Neural progenitor cell (in vitro differentiated cells): Measurements from ENCODE around the gene GNB5. TPM values are rescaled to one million over a fixed set of nuclear protein-coding genes. Genes with fewer than 3 reads are reported as not detected.

Source experiments
- DNase-seq: peaks from one replicate; pipeline ENCODE4 v3.0.0-alpha.2; 2016; ENCODE audit warnings: low spot score
- H2AFZ ChIP-seq: fragments of 200-600 bp; sonication (generic); replicated peaks from 2 replicates; pipeline ENCODE4 v1.6.1; 2016; ENCODE audit warnings: antibody characterized with exemption
- H3F3A ChIP-seq: fragments of 200-600 bp; sonication (generic); 2 replicates; pipeline ENCODE4 v1.6.1; 2016; ENCODE audit warnings: antibody characterized with exemption, low read depth
- H3K27ac ChIP-seq: fragments of 200-600 bp; sonication (generic); 2 replicates; pipeline ENCODE4 v1.5.1; 2016; ENCODE audit warnings: mild to moderate bottlenecking
- H3K27me3 ChIP-seq: fragments of 200-600 bp; sonication (generic); 2 replicates; pipeline ENCODE4 v1.6.1; 2016; ENCODE audit warnings: mild to moderate bottlenecking, moderate library complexity
- H3K36me3 ChIP-seq: fragments of 200-600 bp; sonication (generic); 2 replicates; pipeline ENCODE4 v1.5.1; 2016
- H3K4me1 ChIP-seq: fragments of 200-600 bp; sonication (generic); 2 replicates; pipeline ENCODE4 v1.6.1; 2016; ENCODE audit warnings: mixed run types
- H3K4me2 ChIP-seq: fragments of 200-600 bp; sonication (generic); 2 replicates; pipeline ENCODE4 v1.6.1; 2016
- H3K4me3 ChIP-seq: fragments of 200-600 bp; sonication (generic); 2 replicates; pipeline ENCODE4 v1.5.1; 2016
- H3K79me2 ChIP-seq: fragments of 200-600 bp; sonication (generic); 2 replicates; pipeline ENCODE4 v1.6.1; 2016; ENCODE audit warnings: low read depth
- H3K9ac ChIP-seq: fragments of 200-600 bp; sonication (generic); 2 replicates; pipeline ENCODE4 v1.6.1; 2016
- H3K9me3 ChIP-seq: fragments of 200-600 bp; sonication (generic); 2 replicates; pipeline ENCODE4 v1.5.1; 2016; ENCODE audit warnings: low read depth
- H4K20me1 ChIP-seq: fragments of 200-600 bp; sonication (generic); 2 replicates; pipeline ENCODE4 v1.6.1; 2016; ENCODE audit warnings: low read depth
- H3K27ac Mint-ChIP-seq: 3 replicates; pipeline ENCODE4 v1.8.0; 2021; ENCODE audit warnings: mixed read lengths
- H3K27me3 Mint-ChIP-seq: 2 replicates; pipeline ENCODE4 v1.8.0; 2022; ENCODE audit warnings: low read depth, mild to moderate bottlenecking, inconsistent platforms, moderate library complexity, mixed read lengths; ENCODE audit not compliant: insufficient read depth
- H3K36me3 Mint-ChIP-seq: 3 replicates; pipeline ENCODE4 v1.8.0; 2021; ENCODE audit warnings: mixed read lengths
- H3K4me1 Mint-ChIP-seq: 3 replicates; pipeline ENCODE4 v1.8.0; 2021; ENCODE audit warnings: mixed read lengths
- H3K4me3 Mint-ChIP-seq: 3 replicates; pipeline ENCODE4 v1.8.0; 2021; ENCODE audit warnings: mild to moderate bottlenecking, moderate library complexity, mixed read lengths
- H3K9me3 Mint-ChIP-seq: 3 replicates; pipeline ENCODE4 v1.8.0; 2020; ENCODE audit warnings: mixed read lengths
- CTCF ChIP-seq: fragments of 200-600 bp; sonication (generic); IDR thresholded peaks from 2 replicates; pipeline ENCODE4 v1.5.1; 2017; ENCODE audit warnings: antibody characterized with exemption, mild to moderate bottlenecking
- EZH2 ChIP-seq: fragments of 200-600 bp; sonication (generic); IDR thresholded peaks from 2 replicates; pipeline ENCODE4 v1.6.1; 2017; ENCODE audit warnings: antibody characterized with exemption, mild to moderate bottlenecking, moderate library complexity
- EZH2phosphoT487 ChIP-seq: fragments of 200-600 bp; sonication (generic); IDR thresholded peaks from 2 replicates; pipeline ENCODE4 v1.6.1; 2017; ENCODE audit warnings: antibody characterized with exemption
- total RNA-seq: library from RNA; depleted of rRNA; stranded (reverse); fragments of >200 nt; gene quantifications from 2 replicates; pipeline ENCODE4 v1.2.3, GENCODE V29; 2015; ENCODE audit warnings: low replicate concordance

The GNB5 gene
- total RNA-seq, 1 donor from 2014 or later, result 36.0 TPM

GRCh38 chr15:52204657-52205056 is 13.5 kb upstream of the GNB5 start:
- Mint-ChIP-seq H3K36me3 (peaks cover 8% of the 10 kb centered on the region), H3K4me1 (peaks cover 5% of the 10 kb centered on the region), H3K27ac (no peak overlapping the region), H3K9me3 (no peaks in the 10 kb centered on the region), H3K27me3 (peaks cover 5% of the 10 kb centered on the region), H3K4me3 (no peak overlapping the region)
- Histone ChIP-seq H3K4me3 (no peak overlapping the region), H4K20me1 (no peaks in the 10 kb centered on the region), H3F3A (no peaks in the 10 kb centered on the region), H3K4me2 (no peak overlapping the region), H3K9me3 (no peaks in the 10 kb centered on the region), H3K4me1 (peaks cover 3% of the 10 kb centered on the region), H3K9ac (no peak overlapping the region), H3K79me2 (no peaks in the 10 kb centered on the region), H2AFZ (no peak overlapping the region), H3K36me3 (no peaks in the 10 kb centered on the region), H3K27me3 (no peaks in the 10 kb centered on the region), H3K27ac (no peak overlapping the region)
- no peak for TF ChIP-seq CTCF
- no peak for TF ChIP-seq EZH2phosphoT487
- TF ChIP-seq EZH2, result no peak
- no peak for DNase-seq

GRCh38 chr15:52200831-52201365 is 9.7 kb upstream of the GNB5 start:
- no peak overlapping the region for H3K4me3 Mint-ChIP-seq
- Histone ChIP-seq H3F3A (no peaks in the 10 kb centered on the region), H3K27ac (no peak overlapping the region), H3K9me3 (no peaks in the 10 kb centered on the region), H3K9ac (no peak overlapping the region), H3K27me3 (no peaks in the 10 kb centered on the region), H3K4me1 (no peaks in the 10 kb centered on the region), H3K79me2 (no peaks in the 10 kb centered on the region), H3K4me3 (no peak overlapping the region), H4K20me1 (no peaks in the 10 kb centered on the region), H3K4me2 (no peak overlapping the region), H3K36me3 (no peaks in the 10 kb centered on the region), H2AFZ (no peak overlapping the region)
- peaks cover 3% of the 10 kb centered on the region for H3K4me1 Mint-ChIP-seq
- H3K27ac Mint-ChIP-seq, result no peak overlapping the region
- H3K9me3 Mint-ChIP-seq, result no peaks in the 10 kb centered on the region
- peaks cover 2% of the 10 kb centered on the region for H3K27me3 Mint-ChIP-seq
- peaks cover 10% of the 10 kb centered on the region for H3K36me3 Mint-ChIP-seq
- TF ChIP-seq EZH2 (no peak), CTCF (no peak), EZH2phosphoT487 (no peak)
- no peak for DNase-seq

GRCh38 chr15:52199271-52199670 is 8.1 kb upstream of the GNB5 start:
- Histone ChIP-seq H3K36me3 (no peaks in the 10 kb centered on the region), H3K9me3 (no peaks in the 10 kb centered on the region), H3K79me2 (no peaks in the 10 kb centered on the region), H3K4me2 (no peak overlapping the region), H3K27me3 (no peaks in the 10 kb centered on the region), H3K4me3 (no peak overlapping the region), H3K4me1 (no peaks in the 10 kb centered on the region), H2AFZ (no peak overlapping the region), H4K20me1 (no peaks in the 10 kb centered on the region), H3K27ac (no peak overlapping the region), H3K9ac (no peak overlapping the region), H3F3A (no peaks in the 10 kb centered on the region)
- H3K9me3 Mint-ChIP-seq, result no peaks in the 10 kb centered on the region
- H3K27ac Mint-ChIP-seq, result no peak overlapping the region
- no peak overlapping the region for H3K4me3 Mint-ChIP-seq
- TF ChIP-seq EZH2phosphoT487 (no peak), CTCF (no peak), EZH2 (no peak)
- DNase-seq, result no peak
- peaks cover 3% of the 10 kb centered on the region for H3K4me1 Mint-ChIP-seq
- H3K27me3 Mint-ChIP-seq, result no peaks in the 10 kb centered on the region
- H3K36me3 Mint-ChIP-seq, result peaks cover 8% of the 10 kb centered on the region
